Mesenteric fat pad (tissue), 1 donor: ENCODE measurements around the gene ZSCAN10. TPM values are rescaled to one million over a fixed set of nuclear protein-coding genes. Genes with fewer than 3 reads are reported as not detected.

Experiments used
- DNase-seq: peaks from one replicate; pipeline ENCODE4 v3.0.0-alpha.2; 2020; ENCODE audit warnings: low spot score
- total RNA-seq: library from RNA; stranded (reverse); fragmentation: NEBNext Ultra II Directional; extraction: Animal tissue kit (Norgen Biotek cat#: 25700); gene quantifications from one replicate; pipeline ENCODE4 v1.2.1, GENCODE V29; 2021
- donor health status: DM: yes; HTN: yes; CAD: no.

Gene ZSCAN10
- total RNA-seq, 1 donor from 2014 or later = not detected

- DNase-seq = no peak
These were observed 49.1 kb downstream of the ZSCAN10 start for GRCh38 chr16:3049921-3050481.

- no peak for DNase-seq
These were observed 51.7 kb downstream of the ZSCAN10 start for GRCh38 chr16:3047387-3047720.

- no peak for DNase-seq
These were observed 52.3 kb downstream of the ZSCAN10 start for GRCh38 chr16:3046641-3047386.

GRCh38 chr16:3045758-3046640, 53.1 kb downstream of the ZSCAN10 start, which contains the start of gene MMP25:
Gene MMP25 (plus strand): TSS chr16:3046561. CDS start chr16:3046918, 357 bp downstream.
- DNase-seq = no peak

- DNase-seq = no peak
These were observed 54.4 kb downstream of the ZSCAN10 start for GRCh38 chr16:3044708-3045107.

GRCh38 chr16:3042376-3042775, 56.7 kb downstream of the ZSCAN10 start:
- DNase-seq = no peak

GRCh38 chr16:3038896-3039295, 60.2 kb downstream of the ZSCAN10 start:
- DNase-seq = no peak

Other genes starting within 250 kb of the ZSCAN10 start
- not detected for gene PRSS22, start 241.1 kb downstream of the ZSCAN10 start, total RNA-seq
- gene FLYWCH2, start 216.1 kb downstream of the ZSCAN10 start, total RNA-seq = 21.5 TPM
- 32.0 TPM for gene FLYWCH1, start 187.4 kb downstream of the ZSCAN10 start, total RNA-seq
- not detected for gene KREMEN2, start 135.0 kb downstream of the ZSCAN10 start, total RNA-seq
- gene PAQR4, start 129.9 kb downstream of the ZSCAN10 start, total RNA-seq = 4.5 TPM
- gene PKMYT1, start 118.8 kb downstream of the ZSCAN10 start, total RNA-seq = 0.58 TPM
- not detected for gene CLDN9, start 86.4 kb downstream of the ZSCAN10 start, total RNA-seq
- gene CLDN6, start 81.1 kb downstream of the ZSCAN10 start, total RNA-seq = not detected
- gene TNFRSF12A, start 78.9 kb downstream of the ZSCAN10 start, total RNA-seq = 84.8 TPM
- gene HCFC1R1, start 75.4 kb downstream of the ZSCAN10 start, total RNA-seq = 26.5 TPM
- 20.6 TPM for gene THOC6, start 75.3 kb downstream of the ZSCAN10 start, total RNA-seq
- not detected for gene BICDL2, start 62.4 kb downstream of the ZSCAN10 start, total RNA-seq
- 21.6 TPM for gene MMP25, start 52.7 kb downstream of the ZSCAN10 start, total RNA-seq
- gene IL32, start 33.7 kb downstream of the ZSCAN10 start, total RNA-seq = 36.0 TPM
- 6.1 TPM for gene ZNF205, start 13.3 kb upstream of the ZSCAN10 start, total RNA-seq
- 6.0 TPM for gene ZNF213, start 35.7 kb upstream of the ZSCAN10 start, total RNA-seq
- not detected for gene OR1F1, start 88.9 kb upstream of the ZSCAN10 start, total RNA-seq
- 8.4 TPM for gene ZNF200, start 135.9 kb upstream of the ZSCAN10 start, total RNA-seq
- 6.0 TPM for gene MEFV, start 157.3 kb upstream of the ZSCAN10 start, total RNA-seq
- 25.9 TPM for gene ZNF263, start 184.2 kb upstream of the ZSCAN10 start, total RNA-seq
- gene TIGD7, start 206.1 kb upstream of the ZSCAN10 start, total RNA-seq = 5.2 TPM
- 17.9 TPM for gene ZNF75A, start 206.2 kb upstream of the ZSCAN10 start, total RNA-seq